ENCODE data around the gene TM4SF20.

DNA sequence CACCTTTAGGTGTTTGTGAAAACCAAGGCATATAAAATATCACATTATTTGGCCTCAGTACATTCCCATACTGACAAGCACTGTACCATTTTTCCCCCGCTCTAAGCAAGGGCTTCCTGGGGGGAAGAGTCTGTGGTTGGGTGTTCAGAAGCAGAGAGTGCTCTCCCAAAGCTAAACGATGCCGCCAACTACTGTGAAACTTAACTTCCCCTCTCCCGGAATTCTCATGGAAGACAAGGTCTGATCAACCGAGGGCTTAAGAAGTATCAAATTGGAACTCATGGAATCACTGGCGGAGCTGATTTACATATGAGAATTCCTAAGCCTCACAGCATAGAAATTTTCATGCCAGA, 54.5 kb downstream of the TM4SF20 start:
- no peak for TF ChIP-seq CTCF (IDR thresholded peaks at IDR 0.05; ENCODE audit: insufficient read depth, low read length)
- no peak for TF ChIP-seq POLR2AphosphoS5 (IDR thresholded peaks at IDR 0.05; ENCODE audit: low read depth)
